Fibroblast of the aortic adventitia (primary cell): Measurements from ENCODE around the gene PRRT4. TPM values are rescaled to one million over a fixed set of nuclear protein-coding genes. Genes with fewer than 3 reads are reported as not detected.

Source experiments
- DNase-seq: peaks from one replicate; pipeline ENCODE4 v3.0.0-alpha.2; 2010; ENCODE audit warnings: low read depth
- H3K4me3 ChIP-seq: 2 replicates; pipeline ENCODE4 v1.5.1; 2011; ENCODE audit warnings: low read depth, mild to moderate bottlenecking, control low read depth, low read length, moderate library complexity
- CTCF ChIP-seq: IDR thresholded peaks from 2 replicates; pipeline ENCODE4 v1.5.1; 2011; ENCODE audit warnings: mild to moderate bottlenecking, low read length, control low read depth, inconsistent platforms; ENCODE audit not compliant: insufficient read depth
- total RNA-seq: library from RNA; depleted of rRNA; stranded (reverse); fragments of >200 nt; gene quantifications from 2 replicates; pipeline ENCODE4 v1.2.3, GENCODE V29; 2012; ENCODE audit warnings: low replicate concordance

The PRRT4 gene
- total RNA-seq, 1 donor, result 0.27 TPM

- H3K4me3 ChIP-seq, result no peak overlapping the region
- no peak for DNase-seq
- TF ChIP-seq CTCF, result no peak
Observed at GRCh38 chr7:128389085-128389617, 27.7 kb upstream of the PRRT4 start.

- H3K4me3 ChIP-seq, result no peak overlapping the region
- no peak for DNase-seq
- TF ChIP-seq CTCF, result no peak
Observed at GRCh38 chr7:128388145-128388485, 26.6 kb upstream of the PRRT4 start.

GRCh38 chr7:128387216-128388144, 26.0 kb upstream of the PRRT4 start:
- DNase-seq, result peak; percentile 87
- peak; percentile 93 for TF ChIP-seq CTCF
- H3K4me3 ChIP-seq, result no peak overlapping the region

- no peak for DNase-seq
- no peak overlapping the region for H3K4me3 ChIP-seq
- TF ChIP-seq CTCF, result no peak
Observed at GRCh38 chr7:128385988-128386925, 24.8 kb upstream of the PRRT4 start.

GRCh38 chr7:128384726-128385125, 23.2 kb upstream of the PRRT4 start:
- no peak for DNase-seq
- H3K4me3 ChIP-seq, result no peak overlapping the region
- TF ChIP-seq CTCF, result no peak

GRCh38 chr7:128383776-128384175, 22.3 kb upstream of the PRRT4 start:
- no peak for TF ChIP-seq CTCF
- peak; percentile 14 for DNase-seq
- no peak overlapping the region for H3K4me3 ChIP-seq
